Measurements from ENCODE around the gene ZCCHC14.
"Not testable (repeated sequence)": the region's sequence is repeated elsewhere in the genome, so short reads cannot be mapped to it uniquely, and the experiment has no call there.

ZCCHC14 gene

DNA sequence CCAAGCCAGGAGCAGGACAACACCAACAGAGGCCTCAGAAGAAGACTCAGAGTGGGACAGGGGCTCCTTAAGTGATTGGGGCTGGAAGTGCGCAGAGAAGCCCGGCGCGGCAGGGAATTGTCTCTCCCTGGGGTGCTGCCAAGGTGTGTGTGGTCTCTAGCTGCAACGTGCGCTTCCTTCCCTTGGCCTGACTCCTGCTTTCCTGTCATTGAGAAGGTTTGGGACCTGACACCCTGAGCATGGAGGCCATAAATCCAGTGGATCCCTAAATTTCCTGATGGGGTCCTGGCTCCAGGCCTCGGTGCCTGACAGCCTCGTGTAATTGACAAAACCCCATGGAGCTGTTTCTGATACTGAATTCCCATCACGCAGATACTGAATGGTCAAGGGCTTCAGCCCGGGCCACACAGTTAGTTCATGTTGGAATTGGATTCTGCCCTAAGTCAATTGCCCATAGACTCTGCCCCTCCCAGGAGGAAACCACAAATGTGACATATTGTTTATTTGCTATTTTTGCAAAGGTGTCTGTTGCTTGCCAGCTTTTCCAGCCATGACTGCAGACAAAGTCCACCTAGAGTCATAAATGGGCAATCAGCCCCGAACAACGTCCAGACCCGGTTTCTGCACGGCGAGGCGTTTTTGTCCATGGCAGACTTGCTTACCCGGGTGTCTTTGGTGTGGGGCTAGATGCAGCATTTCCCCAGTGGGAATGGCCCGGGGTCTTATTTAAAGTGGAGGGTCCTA is 4.4 kb upstream of the ZCCHC14 start:
- not testable (repeated sequence) for DNase-seq (ENCODE audit: low read depth in 2 of 2)

DNA sequence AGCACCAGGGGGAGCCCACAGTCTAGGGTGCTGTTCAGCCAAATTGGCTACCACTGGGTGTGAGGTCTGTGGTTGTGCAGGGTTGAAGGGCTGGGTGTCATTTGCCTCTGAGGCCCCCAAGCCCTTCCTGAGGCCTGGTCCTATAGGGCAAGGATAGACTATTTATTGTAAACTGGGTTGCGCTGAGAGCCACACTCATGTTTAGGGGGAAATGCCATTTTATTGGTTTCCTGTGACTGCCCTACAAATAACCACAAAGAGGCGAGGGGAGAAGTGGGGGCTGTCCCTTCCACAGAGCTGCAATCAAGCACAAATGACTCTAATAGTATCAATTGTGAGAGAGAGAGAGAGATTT is 3.6 kb upstream of the ZCCHC14 start:
- no peak for DNase-seq (ENCODE audit: low read depth in 2 of 2)

- no peak for DNase-seq (ENCODE audit: low read depth in 2 of 2)
These were observed 3.0 kb upstream of the ZCCHC14 start for GRCh38 chr16:87495578-87496446.

- DNase-seq (ENCODE audit: low read depth in 2 of 2): no peak
These were observed 920 bp upstream of the ZCCHC14 start for GRCh38 chr16:87493608-87494280.

- no peak for DNase-seq (ENCODE audit: low read depth in 2 of 2)
These were observed 563 bp downstream of the ZCCHC14 start for GRCh38 chr16:87492291-87492630.

DNA sequence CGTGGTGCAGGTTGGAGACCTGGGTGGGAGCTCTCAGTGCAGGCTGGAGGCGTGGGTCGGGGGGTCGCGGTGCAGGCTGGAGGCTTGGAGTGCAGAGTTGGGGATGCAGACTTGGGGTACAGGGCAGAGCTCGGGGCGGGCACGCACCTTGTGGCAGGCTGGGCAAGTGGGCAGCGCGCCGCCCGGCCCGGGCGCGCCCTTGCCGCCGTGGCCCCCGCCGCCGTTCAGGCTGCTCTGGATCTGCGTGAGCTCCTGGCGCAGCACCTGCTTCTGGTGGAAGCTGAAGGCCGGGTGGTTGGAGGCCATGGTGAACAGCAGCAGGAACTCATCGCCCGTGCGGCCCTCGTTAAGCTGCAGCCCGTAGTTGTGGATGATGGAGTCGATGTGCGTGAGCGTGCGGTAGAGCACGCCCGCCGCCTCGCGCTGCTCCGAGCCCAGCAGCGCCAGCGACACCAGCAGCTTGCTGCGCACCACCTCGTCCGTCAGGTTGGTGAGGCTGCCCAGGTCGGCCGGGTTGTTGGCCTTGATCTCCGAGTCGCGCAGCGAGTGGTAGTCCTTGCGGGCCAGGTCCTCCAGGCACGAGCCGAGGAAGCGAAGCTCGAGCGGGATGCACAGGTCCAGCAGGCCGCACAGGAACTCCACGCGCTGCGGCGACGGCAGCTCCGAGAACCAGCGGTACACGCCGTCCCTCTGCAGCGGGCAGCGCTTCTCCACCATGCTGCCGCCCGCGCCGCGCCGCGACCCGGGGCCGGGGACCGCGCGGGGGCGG is 1.1 kb downstream of the ZCCHC14 start:
- no peak for DNase-seq (ENCODE audit: low read depth in 2 of 2)

GRCh38 chr16:87490799-87491521 is 1.9 kb downstream of the ZCCHC14 start:
- DNase-seq (ENCODE audit: low read depth in 2 of 2): peak in 1 of 2 donors; percentile 27

DNA sequence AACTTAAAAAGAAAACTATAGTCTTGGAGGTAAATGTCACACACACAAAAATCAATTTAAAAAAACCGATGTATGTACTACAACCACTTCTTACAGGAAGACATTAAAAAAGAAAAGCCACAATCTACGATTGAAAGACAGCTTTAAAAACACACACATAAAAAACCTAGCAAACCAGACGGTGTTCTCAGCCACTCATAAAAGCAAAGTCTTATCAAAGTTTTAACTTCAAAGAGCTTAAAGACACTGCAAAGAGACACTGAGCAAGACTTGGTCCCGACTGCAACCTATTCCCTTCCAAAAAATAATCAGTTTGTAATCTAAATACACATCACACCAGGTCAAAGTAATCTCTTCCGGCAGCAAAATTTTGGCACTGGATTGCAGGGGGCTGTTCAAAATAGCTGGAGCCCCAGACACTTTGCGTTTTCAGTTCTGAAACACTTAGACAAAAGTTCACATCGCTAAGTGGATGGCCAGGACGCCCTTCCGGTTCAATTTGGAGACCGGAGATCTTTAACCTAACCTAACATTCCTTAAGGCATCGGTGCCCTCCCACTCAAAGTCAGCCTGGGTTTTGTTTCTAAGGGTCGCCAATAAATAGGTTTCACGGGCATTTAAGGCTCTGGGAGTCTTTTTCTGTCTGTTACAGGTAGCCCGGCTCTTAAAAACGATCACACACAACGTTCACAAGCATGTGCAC is 2.6 kb downstream of the ZCCHC14 start:
- DNase-seq (ENCODE audit: low read depth in 2 of 2): no peak

DNA sequence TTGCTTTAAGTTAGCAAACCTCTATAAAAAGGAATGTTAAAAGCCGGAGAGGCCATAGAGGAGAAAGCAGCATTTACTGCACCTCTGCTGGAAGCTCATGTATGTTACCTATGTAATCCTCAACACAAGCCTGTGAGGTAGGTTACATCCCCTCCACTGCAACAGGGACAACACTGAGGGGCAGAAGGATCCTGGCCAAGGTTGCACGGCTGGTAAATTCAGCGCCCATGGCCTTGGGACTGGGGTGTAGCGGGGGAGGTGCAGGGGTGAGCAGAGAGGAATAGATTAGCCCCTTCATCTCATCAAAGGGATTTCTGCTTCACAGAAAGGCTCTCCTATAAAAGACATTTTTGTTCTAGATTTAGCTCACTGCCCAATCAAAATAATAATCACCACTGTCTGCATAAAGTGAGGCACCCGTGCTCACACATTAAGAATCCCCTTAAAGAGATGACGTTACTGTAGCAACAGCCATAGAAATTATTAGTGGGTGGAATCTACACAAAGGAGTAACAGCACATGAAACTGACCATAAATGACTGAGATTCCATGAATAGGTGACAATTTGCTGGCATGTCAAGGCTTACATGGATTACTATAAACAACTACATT is 3.3 kb downstream of the ZCCHC14 start:
- DNase-seq (ENCODE audit: low read depth in 2 of 2): no peak

- DNase-seq (ENCODE audit: low read depth in 2 of 2): not testable (repeated sequence)
These were observed 3.9 kb downstream of the ZCCHC14 start for GRCh38 chr16:87488960-87489359.

GRCh38 chr16:87487361-87487924 is 5.4 kb downstream of the ZCCHC14 start:
- no peak for DNase-seq (ENCODE audit: low read depth in 2 of 2)

DNA sequence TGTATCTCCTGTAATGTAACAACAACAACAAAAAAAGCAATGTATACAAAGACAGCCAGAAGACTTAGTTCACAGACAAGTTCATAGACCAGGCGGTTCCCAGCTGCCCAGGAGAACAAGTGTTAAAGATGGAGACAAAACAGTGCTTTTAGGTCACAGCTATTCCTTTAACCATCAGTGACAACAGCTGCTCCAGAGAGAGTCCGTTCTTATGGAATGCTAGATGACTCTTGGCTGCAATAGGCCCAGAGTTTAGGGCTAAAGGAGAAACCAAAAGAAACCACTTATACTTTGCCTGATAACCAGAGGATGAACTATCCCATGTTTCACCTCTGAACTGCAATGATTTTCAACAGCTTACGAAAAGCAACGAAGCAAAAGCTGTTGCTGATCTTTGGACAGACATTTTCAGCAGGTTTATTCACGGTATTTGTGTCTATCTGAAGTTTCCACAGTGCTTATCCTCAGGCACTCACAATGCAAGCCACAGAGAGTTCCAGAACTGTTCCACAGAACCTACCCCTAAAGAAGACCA is 6.0 kb downstream of the ZCCHC14 start:
- DNase-seq (ENCODE audit: low read depth in 2 of 2): no peak

DNA sequence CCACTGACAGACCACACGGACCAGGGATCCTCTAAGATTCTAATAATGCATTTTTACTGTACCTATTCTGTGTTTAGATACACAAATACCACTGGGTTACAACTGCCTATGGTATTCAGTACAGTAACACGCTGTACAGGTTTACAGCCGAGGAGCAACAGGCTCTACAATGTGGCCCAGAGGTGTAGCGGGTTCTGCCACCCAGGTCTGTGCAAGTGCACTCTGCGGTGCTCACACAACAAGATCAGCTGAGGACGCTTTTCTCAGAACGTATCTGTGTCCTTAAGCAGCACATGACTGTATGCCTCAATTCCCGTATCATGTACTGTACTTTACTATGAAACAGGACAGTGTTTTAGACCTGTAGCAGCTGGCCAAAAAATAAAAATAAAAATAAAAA is 6.5 kb downstream of the ZCCHC14 start:
- DNase-seq (ENCODE audit: low read depth in 2 of 2): no peak

- not testable (repeated sequence) for DNase-seq (ENCODE audit: low read depth in 2 of 2)
These were observed 7.0 kb downstream of the ZCCHC14 start for GRCh38 chr16:87485792-87486191.

- no peak for DNase-seq (ENCODE audit: low read depth in 2 of 2)
These were observed 8.1 kb downstream of the ZCCHC14 start for GRCh38 chr16:87484487-87485331.

- DNase-seq (ENCODE audit: low read depth in 2 of 2): no peak
These were observed 9.3 kb downstream of the ZCCHC14 start for GRCh38 chr16:87483481-87483880.

DNA sequence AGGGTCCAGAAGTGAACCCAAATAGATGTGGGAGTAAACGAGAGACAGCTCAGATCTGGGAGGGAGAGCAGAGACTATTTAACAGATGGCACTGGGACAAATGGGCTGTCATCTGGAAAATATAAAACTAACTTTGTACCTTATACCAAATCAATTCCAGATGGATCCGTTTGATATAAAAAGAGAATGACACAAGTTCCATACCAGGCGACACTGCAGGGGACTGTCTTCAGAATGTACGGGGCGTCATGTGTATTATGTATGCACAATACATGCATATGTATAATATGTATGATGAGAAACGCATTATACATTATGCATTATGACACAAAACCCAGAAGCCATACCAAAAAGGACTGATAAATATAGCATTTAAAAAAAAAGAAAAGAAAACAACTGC is 10.2 kb downstream of the ZCCHC14 start:
- DNase-seq (ENCODE audit: low read depth in 2 of 2): not testable (repeated sequence)

- DNase-seq (ENCODE audit: low read depth in 2 of 2): no peak
These were observed 10.6 kb downstream of the ZCCHC14 start for GRCh38 chr16:87482266-87482665.

GRCh38 chr16:87481711-87482110 is 11.1 kb downstream of the ZCCHC14 start:
- not testable (repeated sequence) for DNase-seq (ENCODE audit: low read depth in 2 of 2)

All from stimulated activated CD8-positive, alpha-beta memory T cell treated with anti-CD3 and anti-CD28 coated beads, Interleukin-15, amount 100 ng/mL, for 4 hours (primary cell).